ENCODE measurements around the gene MAML2. TPM values are rescaled to one million over a fixed set of nuclear protein-coding genes. Genes with fewer than 3 reads are reported as not detected.

The MAML2 gene
- total RNA-seq, 1 experiment from 2014 or later, result 28.3 TPM

- TF ChIP-seq CTCF (conservative IDR thresholded peaks at IDR 0.05), result no peak
- no peak for TF ChIP-seq EZH2 (IDR thresholded peaks at IDR 0.05; ENCODE audit: low read depth)
- POLR2A ChIA-PET (ENCODE audit: unreplicated experiment), result interaction anchor here (0.6 to 1.3 kb wide), 3 partner anchors 83 to 318 kb away, joined by 3 to 9 read pairs (median 4); partner anchors contain the start of gene MAML2
- Histone ChIP-seq H3K9me3 (ENCODE audit: insufficient read depth, low read depth) (no peaks in the 10 kb centered on the region), H3K79me2 (ENCODE audit: low read depth) (peaks cover 90% of the 10 kb centered on the region), H3F3A (ENCODE audit: insufficient read depth, low read depth) (peaks cover 54% of the 10 kb centered on the region), H3K4me2 (peak overlapping the region; percentile 87), H3K4me3 (peak overlapping the region; percentile 55), H3K36me3 (ENCODE audit: low read depth) (peaks cover 13% of the 10 kb centered on the region; the same call in 1 of the 2 replicates), H3K4me1 (replicated peaks; ENCODE audit: insufficient read depth) (peaks cover 64% of the 10 kb centered on the region), H3K27me3 (ENCODE audit: insufficient read depth, low read depth) (no peaks in the 10 kb centered on the region), H3K9me2 (ENCODE audit: insufficient read depth) (no peaks in the 10 kb centered on the region), H2AFZ (no peak overlapping the region), H4K20me1 (ENCODE audit: insufficient read depth) (no peaks in the 10 kb centered on the region), H3K27ac (peak overlapping the region; percentile 94)
- intact Hi-C loops (cut with micrococcal nuclease; ENCODE audit: unreplicated experiment), result loop anchor here (2.0 to 10.0 kb wide), 5 partner anchors 14 to 318 kb away; partner anchors contain the start of genes JRKL and MTMR2
- DNase-seq, result peak in 1 of 2 experiments; percentile 65
- CTCF ChIA-PET, result interaction anchor here (2.1 kb wide), 1 partner anchor 101 kb away, joined by 12 read pairs; the partner anchor contains the start of gene MAML2
- no TSS peak for BruUV-seq (replicated peaks)
These were observed 100.7 kb downstream of the MAML2 start for GRCh38 chr11:96242191-96242847.

GRCh38 chr11:96241331-96241841 lies 101.6 kb downstream of the MAML2 start:
- no peak overlapping the region for H3K4me3 ChIP-seq
- H3K27me3 ChIP-seq (ENCODE audit: insufficient read depth, low read depth), result no peaks in the 10 kb centered on the region
- H3K9me2 ChIP-seq (ENCODE audit: insufficient read depth), result no peaks in the 10 kb centered on the region
- DNase-seq, result no peak
- H3F3A ChIP-seq (ENCODE audit: insufficient read depth, low read depth), result peaks cover 45% of the 10 kb centered on the region
- peaks cover 58% of the 10 kb centered on the region for H3K4me1 ChIP-seq (replicated peaks; ENCODE audit: insufficient read depth)
- H3K9me3 ChIP-seq (ENCODE audit: insufficient read depth, low read depth), result no peaks in the 10 kb centered on the region
- peak overlapping the region; percentile 87 for H3K4me2 ChIP-seq
- CTCF ChIA-PET, result interaction anchor here (2.1 kb wide), 1 partner anchor 102 kb away, joined by 12 read pairs; the partner anchor contains the start of gene MAML2
- no peaks in the 10 kb centered on the region for H4K20me1 ChIP-seq (ENCODE audit: insufficient read depth)
- H3K27ac ChIP-seq, result peak overlapping the region; percentile 94
- POLR2A ChIA-PET (ENCODE audit: unreplicated experiment), result no interaction called here
- no TSS peak for BruUV-seq (replicated peaks)
- TF ChIP-seq EZH2 (IDR thresholded peaks at IDR 0.05; ENCODE audit: low read depth), result no peak
- 0 out of 2 replicates have a peak, but pooled peaks have one; percentile 4 for TF ChIP-seq CTCF (conservative IDR thresholded peaks at IDR 0.05)
- intact Hi-C loops (cut with micrococcal nuclease; ENCODE audit: unreplicated experiment), result loop anchor here (5.0 to 10.0 kb wide), 4 partner anchors 151 to 317 kb away; partner anchors contain the start of genes JRKL and MTMR2
- no peak overlapping the region for H2AFZ ChIP-seq
- H3K36me3 ChIP-seq (ENCODE audit: low read depth), result peaks cover 13% of the 10 kb centered on the region; the same call in 1 of the 2 replicates
- peaks cover 90% of the 10 kb centered on the region for H3K79me2 ChIP-seq (ENCODE audit: low read depth)

- H3K4me1 ChIP-seq (replicated peaks; ENCODE audit: insufficient read depth), result peaks cover 45% of the 10 kb centered on the region
- 0 out of 2 replicates have a peak overlapping the region, but pooled peaks have one; percentile 6 for H3K27ac ChIP-seq
- peaks cover 88% of the 10 kb centered on the region for H3K79me2 ChIP-seq (ENCODE audit: low read depth)
- no peak for TF ChIP-seq CTCF (conservative IDR thresholded peaks at IDR 0.05)
- no peak for TF ChIP-seq EZH2 (IDR thresholded peaks at IDR 0.05; ENCODE audit: low read depth)
- no peak for DNase-seq
- no peak overlapping the region for H2AFZ ChIP-seq
- no peak overlapping the region for H3K4me2 ChIP-seq
- no TSS peak for BruUV-seq (replicated peaks)
- H3K9me3 ChIP-seq (ENCODE audit: insufficient read depth, low read depth), result no peaks in the 10 kb centered on the region
- intact Hi-C loops (cut with micrococcal nuclease; ENCODE audit: unreplicated experiment), result no loop called here
- H3K27me3 ChIP-seq (ENCODE audit: insufficient read depth, low read depth), result no peaks in the 10 kb centered on the region
- H3K9me2 ChIP-seq (ENCODE audit: insufficient read depth), result no peaks in the 10 kb centered on the region
- CTCF ChIA-PET, result no interaction called here
- H3K4me3 ChIP-seq, result no peak overlapping the region
- POLR2A ChIA-PET (ENCODE audit: unreplicated experiment), result interaction anchor here (0.5 to 0.7 kb wide), 2 partner anchors 72 to 175 kb away, joined by 3 read pairs; no protein-coding TSS in a partner anchor
- no peaks in the 10 kb centered on the region for H4K20me1 ChIP-seq (ENCODE audit: insufficient read depth)
- peaks cover 12% of the 10 kb centered on the region; the same call in 1 of the 2 replicates for H3K36me3 ChIP-seq (ENCODE audit: low read depth)
- H3F3A ChIP-seq (ENCODE audit: insufficient read depth, low read depth), result peaks cover 25% of the 10 kb centered on the region
These were observed 104.3 kb downstream of the MAML2 start for GRCh38 chr11:96238563-96239135.

Measured in PC-9 (cell line).